Mammary epithelial cell (primary cell): ENCODE results near the gene PARD3.

Experiments used
- EZH2 ChIP-seq: IDR thresholded peaks from 2 replicates; pipeline ENCODE4 v1.6.1; 2012; ENCODE audit warnings: low read length, inconsistent platforms, borderline replicate concordance
- TF ChIP-seq, protein P1 (sequence below), 2 donors: IDR thresholded peaks in 1 of 2; conservative IDR thresholded peaks in 1 of 2; 2 replicates each; pipeline ENCODE4 v1.5.1; 2011 to 2012; ENCODE audit warnings: inconsistent platforms in 2 of 2, low read length in 2 of 2, mild to moderate bottlenecking in 2 of 2, control low read depth in 1 of 2, low read depth in 1 of 2; ENCODE audit not compliant: insufficient read depth in 1 of 2; ENCODE audit errors: extremely low read depth in 1 of 2

DNA sequence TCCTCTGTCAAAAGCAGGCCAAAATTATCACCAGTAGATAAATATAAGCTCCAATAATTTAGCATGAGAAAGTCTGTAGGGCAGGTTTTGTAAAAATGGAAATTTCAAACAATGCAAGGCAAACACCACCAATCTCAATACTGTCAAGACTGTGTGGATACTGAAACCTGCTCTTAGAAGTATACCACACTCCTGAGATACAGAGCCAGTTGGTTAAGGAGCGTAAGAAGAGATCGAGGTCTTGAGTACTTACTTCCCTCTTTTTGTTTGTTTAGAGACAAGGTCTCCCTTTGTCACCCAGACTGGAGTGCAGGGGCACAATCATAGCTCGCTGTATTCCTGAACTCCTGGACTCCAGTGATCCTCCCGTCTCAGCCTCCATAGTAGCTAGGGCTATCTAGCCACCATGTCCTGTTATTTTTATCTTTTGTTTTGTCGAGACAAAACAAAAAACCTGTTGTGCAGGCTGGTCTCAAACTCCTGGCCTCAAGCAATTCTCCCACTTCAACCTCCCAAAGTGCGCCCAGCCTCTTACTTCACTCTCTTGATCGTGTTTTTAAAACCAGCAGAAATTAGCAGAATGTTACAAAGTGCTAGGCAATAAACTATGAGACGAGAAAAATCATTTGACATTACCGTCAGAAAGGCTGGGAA, 205.7 kb downstream of the PARD3 start:
- TF ChIP-seq, protein P1, sequence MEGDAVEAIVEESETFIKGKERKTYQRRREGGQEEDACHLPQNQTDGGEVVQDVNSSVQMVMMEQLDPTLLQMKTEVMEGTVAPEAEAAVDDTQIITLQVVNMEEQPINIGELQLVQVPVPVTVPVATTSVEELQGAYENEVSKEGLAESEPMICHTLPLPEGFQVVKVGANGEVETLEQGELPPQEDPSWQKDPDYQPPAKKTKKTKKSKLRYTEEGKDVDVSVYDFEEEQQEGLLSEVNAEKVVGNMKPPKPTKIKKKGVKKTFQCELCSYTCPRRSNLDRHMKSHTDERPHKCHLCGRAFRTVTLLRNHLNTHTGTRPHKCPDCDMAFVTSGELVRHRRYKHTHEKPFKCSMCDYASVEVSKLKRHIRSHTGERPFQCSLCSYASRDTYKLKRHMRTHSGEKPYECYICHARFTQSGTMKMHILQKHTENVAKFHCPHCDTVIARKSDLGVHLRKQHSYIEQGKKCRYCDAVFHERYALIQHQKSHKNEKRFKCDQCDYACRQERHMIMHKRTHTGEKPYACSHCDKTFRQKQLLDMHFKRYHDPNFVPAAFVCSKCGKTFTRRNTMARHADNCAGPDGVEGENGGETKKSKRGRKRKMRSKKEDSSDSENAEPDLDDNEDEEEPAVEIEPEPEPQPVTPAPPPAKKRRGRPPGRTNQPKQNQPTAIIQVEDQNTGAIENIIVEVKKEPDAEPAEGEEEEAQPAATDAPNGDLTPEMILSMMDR (conservative IDR thresholded peaks at IDR 0.05 in 1 of 2, IDR thresholded peaks at IDR 0.05 in 1 of 2; ENCODE audit: extremely low read depth in 1 of 2, insufficient read depth in 1 of 2, low read depth in 1 of 2, low read length in 2 of 2): no peak
- no peak for TF ChIP-seq EZH2
